ENCODE measurements around the gene MCRS1.

GRCh38 chr12:49539406-49540228 is 28.3 kb downstream of the MCRS1 start:
- TF ChIP-seq CTCF (IDR thresholded peaks at IDR 0.05; ENCODE audit: low read depth, low read length, poor library complexity, severe bottlenecking) = no peak
- TF ChIP-seq EZH2phosphoT487 (IDR thresholded peaks at IDR 0.05; ENCODE audit: borderline replicate concordance, low read length) = no peak

Measured in DOHH2 (cell line).